HUES6 (cell line): Measurements from ENCODE around the gene TMEM42.

Experiments
- H3K27ac ChIP-seq: 2 replicates; pipeline ENCODE4 v1.7.0; 2013; ENCODE audit warnings: low read depth, mild to moderate bottlenecking, low read length, inconsistent platforms
- H3K27me3 ChIP-seq: 2 replicates; pipeline ENCODE4 v1.6.1; 2013; ENCODE audit warnings: low read length; ENCODE audit not compliant: control insufficient read depth, insufficient read depth
- H3K36me3 ChIP-seq: 2 replicates; pipeline ENCODE4 v1.6.1; 2013; ENCODE audit warnings: low read length; ENCODE audit not compliant: control insufficient read depth, insufficient read depth
- H3K4me1 ChIP-seq: 2 replicates; pipeline ENCODE4 v1.6.1; 2013; ENCODE audit warnings: low read length; ENCODE audit not compliant: control insufficient read depth, insufficient read depth
- H3K4me3 ChIP-seq: 2 replicates; pipeline ENCODE4 v1.5.1; 2013; ENCODE audit warnings: low read depth, low read length
- H3K9ac ChIP-seq: one replicate; pipeline ENCODE4 v1.6.1; 2013; ENCODE audit warnings: mild to moderate bottlenecking, low read length
- H3K9me3 ChIP-seq: 2 replicates; pipeline ENCODE4 v1.6.1; 2013; ENCODE audit warnings: low read depth, low read length; ENCODE audit not compliant: control insufficient read depth, insufficient read depth

The TMEM42 gene

DNA sequence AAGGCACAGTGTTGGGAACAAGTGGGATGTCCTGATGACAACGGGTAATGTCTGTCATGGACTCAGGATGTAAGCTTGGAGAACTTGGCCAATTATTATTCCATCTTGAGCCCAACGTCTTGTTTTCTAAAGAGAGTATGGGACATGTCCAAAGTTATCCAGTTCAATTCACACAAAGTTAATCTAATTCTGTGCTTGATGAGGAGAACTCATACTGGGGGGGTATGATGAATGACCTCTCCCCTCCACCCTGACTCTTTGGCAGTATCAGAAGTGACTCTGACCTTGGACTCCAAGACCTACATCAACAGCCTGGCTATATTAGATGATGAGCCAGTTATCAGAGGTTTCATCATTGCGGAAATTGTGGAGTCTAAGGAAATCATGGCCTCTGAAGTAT lies 49.0 kb downstream of the TMEM42 start:
- H3K4me1 ChIP-seq, result peaks cover 9% of the 10 kb centered on the region; the same call in 1 of the 2 replicates
- H3K27ac ChIP-seq, result no peak overlapping the region
- H3K9me3 ChIP-seq, result peaks cover 4% of the 10 kb centered on the region; the same call in 1 of the 2 replicates
- no peaks in the 10 kb centered on the region for H3K36me3 ChIP-seq
- no peaks in the 10 kb centered on the region for H3K27me3 ChIP-seq
- H3K4me3 ChIP-seq, result no peak overlapping the region
- H3K9ac ChIP-seq, result no peak overlapping the region

DNA sequence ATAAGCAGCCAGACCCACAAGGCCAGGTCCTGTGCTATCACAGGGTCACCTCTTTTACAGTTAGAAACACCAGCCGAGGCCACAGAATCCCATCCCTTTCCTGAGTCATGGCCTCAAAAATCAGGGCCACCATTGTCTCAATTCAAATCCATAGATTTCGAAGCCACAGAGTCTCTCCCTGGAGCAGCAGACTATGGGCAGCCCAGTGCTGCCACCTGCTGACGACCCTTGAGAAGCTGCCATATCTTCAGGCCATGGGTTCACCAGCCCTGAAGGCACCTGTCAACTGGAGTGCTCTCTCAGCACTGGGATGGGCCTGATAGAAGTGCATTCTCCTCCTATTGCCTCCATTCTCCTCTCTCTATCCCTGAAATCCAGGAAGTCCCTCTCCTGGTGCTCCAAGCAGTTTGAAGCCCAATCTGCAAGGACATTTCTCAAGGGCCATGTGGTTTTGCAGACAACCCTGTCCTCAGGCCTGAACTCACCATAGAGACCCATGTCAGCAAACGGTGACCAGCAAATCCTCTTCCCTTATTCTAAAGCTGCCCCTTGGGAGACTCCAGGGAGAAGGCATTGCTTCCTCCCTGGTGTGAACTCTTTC lies 52.3 kb downstream of the TMEM42 start:
- no peak overlapping the region for H3K9ac ChIP-seq
- H3K27me3 ChIP-seq, result no peaks in the 10 kb centered on the region
- 0 out of 2 replicates have a peak, but pooled peaks cover 3% of the 10 kb centered on the region for H3K36me3 ChIP-seq
- no peak overlapping the region for H3K27ac ChIP-seq
- H3K4me1 ChIP-seq, result peaks cover 7% of the 10 kb centered on the region; the same call in 1 of the 2 replicates
- no peak overlapping the region for H3K4me3 ChIP-seq
- H3K9me3 ChIP-seq, result no peaks in the 10 kb centered on the region

- Histone ChIP-seq H3K4me3 (no peak overlapping the region), H3K27ac (no peak overlapping the region), H3K9me3 (no peaks in the 10 kb centered on the region), H3K9ac (no peak overlapping the region), H3K4me1 (peaks cover 7% of the 10 kb centered on the region; the same call in 1 of the 2 replicates), H3K36me3 (0 out of 2 replicates have a peak, but pooled peaks cover 3% of the 10 kb centered on the region), H3K27me3 (no peaks in the 10 kb centered on the region)
Observed at GRCh38 chr3:44914936-44915335, 53.2 kb downstream of the TMEM42 start.
